GM18517 (cell line): Measurements from ENCODE around the gene KIAA1217.
"Not testable (repeated sequence)": the region's sequence is repeated elsewhere in the genome, so short reads cannot be mapped to it uniquely, and the experiment has no call there.

Experiments used
- ATAC-seq: cut with Tn5 transposase; IDR thresholded peaks from one replicate; pipeline ENCODE4 v1.9.1; 2021; ENCODE audit warnings: mild to moderate bottlenecking, moderate library complexity; ENCODE audit not compliant: unreplicated experiment

KIAA1217 gene

DNA sequence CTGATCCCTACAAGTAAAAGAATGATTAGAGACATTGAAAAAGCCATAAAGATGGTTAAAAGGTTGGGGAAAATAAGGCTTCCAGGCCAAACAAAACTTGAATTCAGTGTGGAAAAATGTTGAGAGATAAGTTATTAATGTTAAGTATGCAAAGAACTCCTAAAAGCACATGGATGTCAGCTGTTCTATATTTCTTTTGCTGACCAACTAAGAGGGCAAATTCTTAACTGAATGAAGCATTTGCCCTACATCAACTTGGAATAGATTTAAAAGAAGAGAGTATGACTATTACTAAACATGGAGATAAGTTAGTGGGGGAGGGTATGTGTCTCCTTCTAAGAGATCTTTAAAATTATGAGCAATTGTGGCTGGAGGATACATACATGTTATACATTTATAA is 124.8 kb downstream of the KIAA1217 start:
- ATAC-seq: no peak

DNA sequence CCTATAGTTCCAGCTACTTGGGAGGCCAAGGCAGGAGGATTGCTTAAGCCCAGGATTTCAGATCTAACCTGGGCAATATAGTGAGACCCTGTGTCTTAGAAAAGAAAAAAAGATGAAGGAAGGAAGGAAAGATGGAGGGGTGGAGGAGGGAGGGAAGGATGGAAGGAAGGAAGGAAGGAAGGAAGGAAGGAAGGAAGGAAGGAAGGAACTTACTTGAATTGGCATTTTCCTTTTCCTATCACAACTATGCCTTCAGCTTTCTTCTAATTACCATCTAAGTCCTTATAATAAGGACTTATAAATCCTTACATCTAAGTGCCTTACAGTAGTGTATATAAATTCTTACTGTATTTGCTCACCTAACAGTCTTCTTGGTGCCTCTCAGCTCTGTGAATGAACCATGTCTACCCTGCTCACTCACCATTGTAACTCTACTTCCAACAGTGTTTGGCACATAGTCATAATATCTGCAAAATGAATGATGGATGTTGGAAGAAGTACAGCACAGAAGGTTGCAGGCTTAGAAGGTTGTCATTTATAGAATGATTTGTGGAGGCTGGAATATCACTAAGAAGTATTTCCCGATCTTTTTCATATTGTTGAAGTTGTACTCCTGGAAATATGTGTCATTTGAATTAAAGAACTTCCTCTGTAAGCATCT is 125.5 kb downstream of the KIAA1217 start:
- ATAC-seq: no peak

DNA sequence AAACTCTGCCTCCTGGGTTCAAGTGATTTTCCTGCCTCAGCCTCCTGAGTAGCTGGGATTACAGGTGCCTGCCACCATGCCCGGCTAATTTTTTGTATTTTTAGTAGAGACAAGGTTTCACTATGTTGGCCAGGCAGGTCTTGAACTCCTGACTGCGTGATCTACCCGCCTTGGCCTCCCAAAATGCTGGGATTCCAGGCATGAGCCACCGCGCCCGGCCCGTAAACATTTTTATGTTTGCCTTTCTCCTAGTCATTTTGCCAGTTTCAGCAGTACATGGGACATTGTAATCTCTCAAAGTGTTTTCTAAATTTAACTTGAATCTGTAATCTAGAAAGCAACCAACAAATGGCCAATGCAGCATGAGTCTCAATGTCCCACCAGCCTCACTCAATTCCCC is 128.8 kb downstream of the KIAA1217 start:
- ATAC-seq: not testable (repeated sequence)

DNA sequence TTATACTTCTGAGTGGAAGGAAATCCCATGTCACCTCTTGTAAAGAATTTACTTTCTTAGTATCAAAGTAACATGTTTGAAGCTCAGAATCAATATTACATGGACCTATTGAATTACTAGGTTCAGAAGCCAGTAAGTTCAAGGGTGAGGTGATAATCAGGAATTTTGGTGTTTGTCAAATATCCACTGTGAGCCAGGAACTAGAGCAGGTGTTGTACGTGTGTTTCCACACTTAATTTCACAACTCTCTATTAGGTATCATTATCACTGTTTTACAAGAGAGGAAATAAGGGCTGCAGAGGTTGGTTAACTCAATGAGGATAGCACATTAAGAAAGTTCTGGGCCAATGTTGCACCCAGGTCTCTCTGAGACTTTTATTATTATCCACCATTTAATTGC is 130.4 kb downstream of the KIAA1217 start:
- no peak for ATAC-seq

DNA sequence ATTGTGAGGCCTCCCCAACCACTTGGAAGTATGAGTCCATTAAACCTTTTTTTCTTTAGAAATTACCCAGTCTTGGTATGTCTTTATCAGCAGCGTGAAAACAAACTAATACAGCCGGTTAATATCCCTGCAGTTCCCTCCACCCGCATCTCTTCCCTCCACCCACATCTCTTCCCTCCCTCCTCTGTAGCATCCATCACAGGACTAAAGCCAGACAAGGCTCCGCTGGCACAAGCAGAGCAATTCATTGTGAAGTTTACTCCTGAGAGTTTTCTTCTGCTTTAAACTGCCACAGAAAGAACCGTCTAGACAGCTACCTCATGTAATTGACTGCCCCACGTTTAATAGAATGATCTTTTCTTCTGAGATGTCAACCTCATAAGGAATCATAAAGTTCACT is 131.5 kb downstream of the KIAA1217 start:
- ATAC-seq: no peak

DNA sequence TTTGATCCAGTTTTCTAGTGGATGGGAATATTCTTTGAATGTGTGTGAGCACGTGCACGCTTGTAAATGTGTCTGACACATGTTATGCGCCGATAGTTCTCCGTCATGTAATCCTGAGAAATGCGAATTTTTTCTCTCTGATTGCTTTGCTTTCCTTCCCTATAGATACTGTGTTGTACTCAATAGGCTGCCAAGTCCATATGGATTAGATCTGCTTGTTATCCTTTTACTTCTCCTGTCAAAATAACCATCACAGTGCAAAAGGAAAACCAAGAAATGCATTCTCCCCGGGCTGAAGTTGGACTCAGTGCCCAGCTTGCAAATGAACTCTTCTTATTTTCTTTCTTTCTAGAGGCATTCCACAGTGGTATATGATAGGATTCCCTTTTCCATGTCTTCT is 131.9 kb downstream of the KIAA1217 start:
- no peak for ATAC-seq

DNA sequence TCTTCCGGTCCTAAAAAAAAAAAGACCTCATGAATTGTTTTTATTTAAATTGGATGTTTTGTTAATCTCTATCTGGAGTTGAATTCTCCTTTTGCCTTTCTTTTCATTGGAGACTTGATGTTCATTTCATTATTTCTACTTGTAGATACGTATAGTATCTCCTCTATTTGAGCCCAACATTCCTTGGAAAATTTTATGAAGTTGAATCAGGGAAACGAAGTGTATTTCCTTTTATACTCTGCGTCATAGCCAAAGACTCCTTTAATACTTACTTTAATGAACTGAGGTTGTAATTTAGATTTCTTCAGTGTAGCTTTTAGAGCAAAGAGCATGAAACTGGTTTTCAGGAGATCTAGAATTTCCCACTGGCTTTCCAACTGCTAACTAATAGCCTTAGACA is 132.4 kb downstream of the KIAA1217 start:
- no peak for ATAC-seq

DNA sequence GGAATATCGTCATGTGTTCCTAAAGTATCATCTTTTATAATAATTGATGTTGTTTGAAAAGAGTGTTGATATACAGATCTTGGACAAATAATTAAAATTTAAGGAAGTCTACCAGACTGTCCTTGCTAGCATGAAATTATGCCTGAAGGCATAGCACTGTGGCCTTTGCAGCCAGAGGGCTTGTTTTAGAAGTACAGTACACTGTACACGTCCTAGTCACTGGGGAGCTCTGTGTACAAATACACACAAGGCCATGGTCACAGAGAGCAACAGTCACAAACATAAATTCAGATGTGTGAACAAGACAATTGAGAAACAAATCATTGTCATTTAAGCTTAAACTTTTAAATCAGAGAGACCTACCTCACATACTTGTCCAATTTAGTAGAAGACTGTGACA is 133.0 kb downstream of the KIAA1217 start:
- no peak for ATAC-seq

DNA sequence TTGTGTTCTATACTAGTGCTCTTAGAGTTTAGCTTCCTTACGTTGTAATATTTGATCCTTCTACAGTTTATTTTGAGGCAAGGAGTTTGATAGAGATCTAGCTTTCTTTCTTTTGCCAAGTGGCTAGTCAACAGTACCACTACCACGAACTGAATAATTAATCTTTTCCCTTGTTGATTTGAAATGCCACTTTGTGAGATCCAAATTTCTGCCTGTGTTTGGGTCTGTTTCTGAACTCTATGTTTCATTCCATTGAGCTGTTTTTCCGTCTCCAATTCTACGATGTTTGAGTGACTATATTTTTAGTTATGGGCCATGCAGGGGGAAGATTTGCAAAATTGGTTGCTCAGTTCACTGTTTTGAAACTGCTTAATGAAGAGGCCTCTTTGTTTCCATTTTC is 134.7 kb downstream of the KIAA1217 start:
- ATAC-seq: no peak

DNA sequence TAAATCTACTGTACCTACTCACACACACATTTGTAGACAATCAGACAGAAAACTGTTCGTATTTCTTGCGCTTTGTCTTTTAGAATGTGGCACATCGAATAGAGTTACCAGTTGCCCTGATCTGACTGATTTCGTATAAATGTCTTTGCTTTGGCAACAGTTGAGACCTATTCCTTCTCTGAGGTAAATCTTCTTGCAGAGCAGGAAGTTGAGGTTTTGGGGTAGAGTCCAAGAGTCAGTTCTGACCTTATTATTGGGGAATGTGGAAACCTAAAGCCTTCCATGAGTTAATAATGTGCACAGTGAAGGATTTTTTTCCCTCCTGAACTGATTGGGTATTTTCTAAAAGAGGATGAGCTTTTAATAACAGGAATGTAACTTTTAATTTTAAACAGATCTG is 135.3 kb downstream of the KIAA1217 start:
- no peak for ATAC-seq

DNA sequence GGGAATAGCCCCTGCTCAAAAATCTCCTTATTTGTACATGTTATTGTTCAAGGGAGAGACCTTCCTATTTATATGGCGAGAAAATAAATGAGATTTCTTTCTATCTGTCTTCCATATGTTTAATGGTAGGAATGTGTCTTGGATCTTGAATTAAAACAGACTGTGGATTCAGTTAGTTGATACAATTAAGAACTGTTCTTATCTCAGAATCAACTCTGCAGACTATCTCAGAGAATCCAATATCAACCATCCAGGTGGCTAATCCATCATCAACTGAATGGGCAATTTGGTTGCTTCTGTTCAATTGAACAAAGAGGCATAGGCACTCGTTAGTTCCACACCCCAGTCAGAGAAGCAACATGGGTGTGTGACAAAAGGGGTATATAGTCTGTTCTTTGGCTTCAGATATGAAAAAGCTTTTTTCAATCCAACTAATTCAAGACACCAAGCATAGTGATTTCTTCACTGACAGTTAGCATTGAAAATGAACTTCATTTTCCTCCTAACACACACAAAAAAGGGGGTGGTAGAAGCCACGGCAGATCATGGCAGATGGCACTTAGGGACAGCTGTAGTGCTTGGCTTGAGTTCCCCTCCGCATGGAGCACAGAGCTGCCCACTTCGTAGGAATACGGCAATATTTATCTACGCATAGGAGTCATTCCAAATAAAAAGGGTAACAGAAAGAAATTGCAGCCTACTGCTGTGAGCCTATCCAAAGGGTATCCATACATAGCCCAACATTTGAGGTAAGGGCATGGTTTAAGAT is 135.9 kb downstream of the KIAA1217 start:
- no peak for ATAC-seq

DNA sequence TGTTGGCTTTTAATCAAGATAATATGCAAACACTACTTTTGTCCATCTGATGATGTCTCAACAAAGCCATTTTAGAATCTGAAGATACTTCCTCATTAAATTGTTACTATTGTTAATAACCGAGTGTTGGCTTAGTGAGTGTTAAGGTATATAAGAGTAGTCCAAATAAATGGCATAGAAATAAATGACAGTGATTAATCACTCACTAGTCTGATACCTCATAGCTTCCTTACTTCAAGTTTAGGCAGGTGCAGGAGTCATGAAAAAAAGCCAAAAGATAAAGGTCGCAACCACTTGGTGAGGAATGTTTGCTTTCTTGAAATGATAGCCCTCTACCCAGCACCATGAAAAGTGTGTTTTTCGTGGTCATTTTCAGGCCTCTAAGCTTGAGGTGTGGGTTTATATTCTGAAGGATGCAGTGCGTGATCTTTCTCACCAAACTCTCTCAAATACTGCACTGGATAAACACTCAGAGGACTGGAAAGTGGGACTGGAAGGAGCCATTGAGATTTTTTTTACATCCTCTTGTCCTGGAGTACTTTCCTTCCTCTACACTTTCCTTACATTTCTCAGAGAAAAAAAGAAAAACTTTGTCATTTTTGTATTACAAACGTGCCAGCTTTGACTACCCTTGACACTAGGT is 138.1 kb downstream of the KIAA1217 start:
- no peak for ATAC-seq

DNA sequence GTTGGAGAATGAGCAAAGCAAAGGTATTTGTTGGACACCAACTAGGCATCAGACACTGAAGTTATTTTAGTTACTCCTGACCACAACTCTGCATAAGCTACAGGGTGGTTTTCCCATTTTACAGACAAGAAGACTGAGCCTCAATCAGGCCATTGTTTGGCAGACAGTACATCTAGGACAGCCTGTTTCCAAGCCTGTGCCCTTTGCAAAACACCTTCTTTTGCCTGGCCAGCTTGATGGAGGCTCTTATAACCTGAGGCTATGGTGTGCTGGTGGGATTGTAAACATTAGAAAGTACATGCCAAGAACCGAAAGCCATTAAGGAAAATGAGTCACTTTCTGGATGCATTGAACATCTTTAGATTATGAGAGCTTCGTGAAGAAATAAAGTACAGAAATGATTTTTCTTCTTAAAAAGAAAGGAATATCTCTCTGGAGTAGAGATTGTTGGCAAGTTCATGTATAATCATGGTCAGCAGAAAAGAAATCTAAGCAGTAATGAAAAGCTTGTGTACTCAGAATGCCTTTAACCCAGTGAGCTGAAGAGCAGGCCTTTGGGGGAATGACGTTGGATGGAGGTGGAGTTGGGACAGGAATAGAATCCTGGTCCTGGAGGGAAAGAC is 140.6 kb downstream of the KIAA1217 start:
- ATAC-seq: no peak

DNA sequence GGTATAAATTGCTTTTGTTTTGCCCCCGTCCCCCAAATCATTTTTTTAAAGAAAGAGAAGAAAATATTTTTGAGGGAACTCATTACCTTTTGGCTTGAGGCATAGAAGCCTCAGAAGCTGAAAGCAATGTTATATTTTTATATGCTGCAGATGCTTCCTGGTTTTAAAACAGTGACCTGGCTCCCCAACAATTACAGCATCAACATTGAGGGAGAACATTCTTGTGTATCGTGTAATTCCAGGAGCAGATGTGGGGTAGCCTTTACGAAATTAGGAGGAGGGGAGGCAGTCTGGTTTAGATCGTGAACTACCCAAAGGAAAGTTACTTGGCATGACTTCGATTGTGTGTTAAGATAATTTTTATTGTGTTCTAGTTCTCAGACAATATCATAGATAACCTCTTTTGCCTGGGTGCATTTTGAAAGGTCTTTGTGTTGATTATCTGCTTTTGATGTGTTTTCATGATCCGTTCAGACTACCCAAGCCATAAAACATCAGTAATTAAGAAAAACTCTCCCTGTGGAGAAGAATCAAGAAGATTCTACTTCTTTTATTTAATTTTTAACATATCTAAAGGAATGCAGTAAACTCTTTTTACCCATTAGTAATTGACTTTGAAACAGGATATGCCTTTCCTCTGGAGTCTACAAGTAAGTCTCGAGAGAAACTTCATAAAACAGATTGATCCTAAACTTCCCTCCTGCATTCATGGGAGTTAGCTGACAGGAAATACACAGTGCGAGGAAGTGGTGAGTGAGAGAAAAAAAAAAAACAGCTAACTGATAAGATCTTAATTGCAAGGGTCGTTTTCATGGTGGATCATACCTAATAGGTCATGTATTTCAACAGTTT is 141.4 kb downstream of the KIAA1217 start:
- ATAC-seq: no peak

DNA sequence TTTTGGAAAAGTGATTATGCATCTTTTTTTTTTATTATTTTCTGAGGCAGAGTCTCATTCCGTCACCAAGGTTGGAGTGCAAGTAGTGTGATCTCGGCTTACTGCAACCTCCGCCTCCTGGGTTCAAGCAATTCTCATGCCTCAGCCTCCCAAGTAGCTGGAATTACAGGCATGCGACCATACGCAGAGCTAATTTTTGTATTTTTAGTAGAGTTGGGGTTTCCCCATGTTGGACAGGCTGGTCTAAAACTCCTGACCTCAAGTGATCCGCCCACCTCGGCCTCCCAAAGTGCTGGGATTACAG is 141.9 kb downstream of the KIAA1217 start:
- not testable (repeated sequence) for ATAC-seq

DNA sequence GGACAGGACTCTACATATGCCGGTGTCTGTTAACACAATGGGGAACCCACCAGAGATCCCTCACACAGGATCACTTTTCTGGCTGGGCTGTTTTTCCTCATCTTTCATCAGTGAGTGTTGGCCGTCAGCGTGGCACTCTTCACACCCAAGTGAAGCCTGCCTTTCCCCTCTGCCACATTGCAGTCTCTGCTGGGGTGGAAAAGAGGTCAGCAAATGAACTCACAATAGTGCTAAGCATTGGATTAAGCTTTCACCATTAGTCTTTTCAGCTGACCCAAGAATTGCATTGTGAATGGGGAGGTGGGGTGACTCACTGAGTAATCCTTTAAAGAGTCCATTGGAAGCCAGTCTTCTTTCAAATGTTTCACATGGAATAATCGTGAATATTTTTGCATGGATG is 143.0 kb downstream of the KIAA1217 start:
- ATAC-seq: no peak

DNA sequence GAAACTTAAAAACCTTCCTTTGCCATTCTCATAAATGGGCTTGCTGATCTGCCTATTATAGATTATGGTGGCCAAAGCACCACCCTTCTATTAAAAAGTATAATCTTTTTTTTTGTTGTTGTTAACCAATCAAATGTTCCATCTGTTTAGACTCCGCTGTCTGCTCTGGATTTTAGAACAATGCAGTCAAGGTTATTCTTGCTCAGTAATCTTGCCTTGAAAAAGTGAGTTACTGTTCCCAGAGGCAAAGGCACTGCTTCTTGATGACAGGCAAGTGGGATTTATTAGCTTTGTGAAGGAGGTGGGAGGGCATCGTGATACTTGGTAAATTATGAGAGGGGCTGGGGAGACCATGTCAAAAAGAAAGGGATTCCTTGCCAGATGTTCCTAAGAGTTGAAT is 143.5 kb downstream of the KIAA1217 start:
- no peak for ATAC-seq

DNA sequence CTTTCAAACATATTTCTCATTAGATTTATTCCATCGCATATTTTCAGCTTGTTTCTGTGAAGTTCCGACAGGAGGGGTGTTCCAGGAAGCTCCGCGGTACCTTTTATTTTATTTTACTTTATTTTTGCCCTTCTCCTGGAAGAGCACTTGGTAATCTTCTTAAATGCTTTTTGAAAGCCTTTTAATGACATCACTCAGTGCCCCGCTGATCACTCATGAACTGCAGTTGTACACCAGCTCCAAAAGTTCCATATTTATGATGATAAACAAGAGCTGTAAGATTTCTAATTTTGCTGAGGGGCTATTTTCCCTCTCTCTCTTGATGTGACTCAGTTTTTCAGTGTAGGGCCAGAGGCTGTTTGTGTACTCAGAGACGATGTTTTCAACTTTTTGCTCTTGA is 144.4 kb downstream of the KIAA1217 start:
- ATAC-seq: no peak

DNA sequence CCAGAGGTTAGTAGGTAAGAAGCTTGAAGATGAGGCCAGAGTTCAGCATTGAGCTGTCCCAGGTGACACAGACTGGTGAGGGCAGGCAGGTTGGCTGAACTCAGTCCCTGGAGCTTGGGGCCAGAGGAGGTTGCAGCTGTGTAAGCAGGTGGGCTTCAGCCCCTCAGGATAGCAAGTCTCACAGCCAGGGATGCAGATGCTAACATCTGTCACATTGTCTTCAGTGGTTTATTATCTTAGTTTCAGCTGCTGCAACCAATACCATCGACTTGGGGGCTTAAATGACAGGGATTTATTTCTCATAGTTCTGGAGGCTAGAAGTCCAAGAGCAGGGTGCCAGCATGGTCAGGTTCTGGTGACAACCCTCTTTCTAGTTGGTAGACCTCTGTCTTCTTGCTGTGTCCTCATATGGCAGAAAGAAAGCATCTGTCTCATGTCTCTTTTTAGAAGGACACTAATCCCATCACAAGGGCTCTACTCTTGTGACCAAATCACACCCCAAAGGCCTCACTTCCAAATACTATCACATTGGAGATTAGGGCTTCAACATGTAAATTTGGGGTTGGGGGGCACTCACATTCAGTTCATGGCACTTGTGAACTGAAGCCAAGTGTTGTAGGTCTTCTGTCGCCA is 146.2 kb downstream of the KIAA1217 start:
- no peak for ATAC-seq

DNA sequence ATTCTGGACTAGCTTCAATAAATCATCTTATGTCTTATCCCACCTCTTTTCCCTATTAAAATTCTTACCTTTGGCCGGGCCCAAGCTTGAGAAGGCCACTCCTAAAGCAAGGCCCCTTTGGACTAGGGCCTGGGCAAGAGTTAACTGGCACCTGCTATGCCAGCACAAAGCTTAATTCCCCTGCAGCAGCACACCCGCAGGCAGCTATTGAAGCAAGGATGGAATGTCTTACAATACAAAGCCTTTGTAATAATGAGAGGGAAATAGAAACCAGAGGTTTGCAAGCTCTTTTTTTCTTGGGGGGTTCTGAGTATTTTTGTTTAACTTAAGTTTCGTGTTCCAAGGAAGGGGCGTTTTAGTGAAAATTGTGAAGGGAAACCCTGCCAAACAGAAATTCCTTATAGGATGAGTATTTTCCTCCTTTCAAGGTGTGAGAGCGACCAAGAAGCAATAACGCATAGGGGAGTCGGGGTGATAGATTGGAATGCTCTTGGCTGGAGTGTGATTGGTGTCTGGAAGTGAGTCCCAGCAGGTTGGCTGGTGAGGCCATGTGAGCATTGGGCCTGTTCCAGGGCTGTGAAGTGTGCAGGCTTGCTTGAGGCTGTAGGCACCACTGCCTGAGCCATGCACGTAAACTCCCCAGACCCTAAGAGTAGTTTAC is 148.5 kb downstream of the KIAA1217 start:
- no peak for ATAC-seq
